ENCODE data around the gene TTC34. TPM values are rescaled to one million over a fixed set of nuclear protein-coding genes. Genes with fewer than 3 reads are reported as not detected.

TTC34 gene
- total and polyA plus RNA-seq, 9 of the 15 experiments (the other 6 are each of a cell fraction or from before 2014, with no cell fraction given), result 0.03 to 0.38 (median 0.05) TPM; not detected in 2

- Histone ChIP-seq H3K4me1 (replicated peaks in 1 of 2; ENCODE audit: control insufficient read depth in 2 of 2, insufficient read depth in 2 of 2, low read length in 2 of 2) (peaks cover 0 to 25% of the 10 kb centered on the region in 2 experiments; a peak in 1 of 5 replicates), H3K79me2 (ENCODE audit: control insufficient read depth, insufficient read depth, low read length) (no peaks in the 10 kb centered on the region), H3K4me3 (no peak overlapping the region), H3K9me1 (ENCODE audit: control insufficient read depth, insufficient read depth, low read length) (no peaks in the 10 kb centered on the region), H2AFZ (ENCODE audit: low read depth, low read length) (no peak overlapping the region), H3K4me2 (ENCODE audit: insufficient read depth, low read length) (no peak overlapping the region), H3K27me3 (ENCODE audit: control insufficient read depth in 2 of 2, insufficient read depth in 2 of 2, low read length in 2 of 2) (no peaks in the 10 kb centered on the region; a peak in 1 of 5 replicates), H3K27ac (ENCODE audit: extremely low read depth, low read depth, low read length) (no peak overlapping the region), H3K36me3 (ENCODE audit: control insufficient read depth, insufficient read depth, low read length) (no peaks in the 10 kb centered on the region), H3K9ac (ENCODE audit: insufficient read depth in 1 of 2, low read depth in 2 of 2, low read length in 2 of 2) (no peak overlapping the region), H4K20me1 (replicated peaks; ENCODE audit: control insufficient read depth, insufficient read depth, low read length) (no peaks in the 10 kb centered on the region), H3K9me3 (replicated peaks; ENCODE audit: control insufficient read depth, insufficient read depth, low read depth, low read length) (peaks cover 26% of the 10 kb centered on the region)
- ATAC-seq, result no peak
- TF ChIP-seq KDM4B (IDR thresholded peaks at IDR 0.05; ENCODE audit: borderline replicate concordance in 2 of 2, low read depth in 1 of 2), result no peak
- TF ChIP-seq ARID2 (IDR thresholded peaks at IDR 0.05), result no peak
- no peak for TF ChIP-seq ZNF75A (CRISPR knock-in tag; IDR thresholded peaks at IDR 0.05)
- TF ChIP-seq ADNP (tag; IDR thresholded peaks at IDR 0.05), result no peak
- TF ChIP-seq CBX3 (IDR thresholded peaks at IDR 0.05; ENCODE audit: borderline replicate concordance in 1 of 2, low read length in 2 of 2), result no peak
- TF ChIP-seq ZNF511 (CRISPR knock-in tag; IDR thresholded peaks at IDR 0.05), result no peak
- no peak for TF ChIP-seq KLF1 (tag; IDR thresholded peaks at IDR 0.05)
- WGBS (ENCODE audit: insufficient coverage, low coverage, missing lambda C conversion rate), result 3% methylated on average over 10 of the region's 10 CpGs
- FAIRE-seq, result no peak
- intact Hi-C loops (cut with micrococcal nuclease), result no loop called here
- in situ Hi-C loops (cut with MboI), result loop anchor here (5.0 to 10.0 kb wide), 3 partner anchors 46 to 134 kb away; no protein-coding TSS in a partner anchor
- ChIA-PET POLR2A (interaction anchor here (1.1 kb wide), 1 partner anchor 23 kb away, joined by 3 read pairs; no protein-coding TSS in a partner anchor), CTCF (ENCODE audit: low intra/inter-chr PET ratio) (no interaction called here)
- BruUV-seq (replicated peaks), result no TSS peak
- no peak for DNase-seq (ENCODE audit: extremely low read depth in 1 of 4, low spot score in 3 of 4)
Measured at GRCh38 chr1:2650967-2651645, 150.4 kb downstream of the TTC34 start.
